ENCODE data around the gene OR52I2.

Gene OR52I2

DNA sequence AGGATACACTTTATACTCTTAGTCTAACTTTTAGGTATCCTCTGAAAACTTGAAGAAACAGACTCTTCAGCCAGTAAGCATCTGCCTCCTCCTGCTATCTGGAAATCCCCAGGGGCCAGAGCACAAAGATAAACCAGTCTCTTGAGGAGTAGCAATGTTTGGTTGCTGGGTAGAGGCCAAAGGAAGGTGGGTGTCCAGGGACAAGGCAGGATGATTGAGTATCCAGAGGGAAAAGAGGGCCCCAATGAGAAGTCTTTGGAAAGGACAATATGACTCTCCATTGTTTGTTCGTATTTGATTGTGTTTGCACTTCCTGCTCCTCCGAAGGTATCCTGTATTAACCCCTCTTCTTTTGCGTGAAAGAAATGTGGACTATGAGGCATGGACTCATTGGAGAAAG lies 7.5 kb downstream of the OR52I2 start:
- H3K27ac ChIP-seq = no peak overlapping the region
- TF ChIP-seq, protein P1, sequence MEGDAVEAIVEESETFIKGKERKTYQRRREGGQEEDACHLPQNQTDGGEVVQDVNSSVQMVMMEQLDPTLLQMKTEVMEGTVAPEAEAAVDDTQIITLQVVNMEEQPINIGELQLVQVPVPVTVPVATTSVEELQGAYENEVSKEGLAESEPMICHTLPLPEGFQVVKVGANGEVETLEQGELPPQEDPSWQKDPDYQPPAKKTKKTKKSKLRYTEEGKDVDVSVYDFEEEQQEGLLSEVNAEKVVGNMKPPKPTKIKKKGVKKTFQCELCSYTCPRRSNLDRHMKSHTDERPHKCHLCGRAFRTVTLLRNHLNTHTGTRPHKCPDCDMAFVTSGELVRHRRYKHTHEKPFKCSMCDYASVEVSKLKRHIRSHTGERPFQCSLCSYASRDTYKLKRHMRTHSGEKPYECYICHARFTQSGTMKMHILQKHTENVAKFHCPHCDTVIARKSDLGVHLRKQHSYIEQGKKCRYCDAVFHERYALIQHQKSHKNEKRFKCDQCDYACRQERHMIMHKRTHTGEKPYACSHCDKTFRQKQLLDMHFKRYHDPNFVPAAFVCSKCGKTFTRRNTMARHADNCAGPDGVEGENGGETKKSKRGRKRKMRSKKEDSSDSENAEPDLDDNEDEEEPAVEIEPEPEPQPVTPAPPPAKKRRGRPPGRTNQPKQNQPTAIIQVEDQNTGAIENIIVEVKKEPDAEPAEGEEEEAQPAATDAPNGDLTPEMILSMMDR (IDR thresholded peaks at IDR 0.05; ENCODE audit: low read depth, low read length, missing control alignments) = no peak
- H3K27me3 ChIP-seq (replicated peaks) = no peaks in the 10 kb centered on the region
- no peaks in the 10 kb centered on the region for H3K36me3 ChIP-seq (replicated peaks)
- no peak for DNase-seq
- no peak overlapping the region for H3K4me3 ChIP-seq (ENCODE audit: low read depth, low read length)
- in situ Hi-C loops (cut with HindIII; ENCODE audit: low pct_ligation_motif_present, low sequenced_read_pairs) = no loop called here

DNA sequence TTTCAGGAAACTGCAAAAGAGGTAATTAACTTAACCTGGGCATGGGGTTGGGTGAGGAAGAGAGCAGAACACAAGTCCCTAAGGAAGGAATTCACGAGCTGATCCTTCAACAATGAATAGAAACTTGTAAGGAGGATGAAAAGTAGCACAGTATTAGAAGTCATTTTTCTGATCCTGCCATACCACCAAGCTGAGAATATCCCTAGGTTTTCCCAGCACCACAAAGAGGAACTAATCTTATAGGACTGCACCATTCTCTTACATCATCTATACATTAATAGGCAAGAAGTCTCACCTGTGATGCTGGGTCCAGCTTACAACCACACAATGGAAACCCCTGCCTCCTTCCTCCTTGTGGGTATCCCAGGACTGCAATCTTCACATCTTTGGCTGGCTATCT lies 12.2 kb downstream of the OR52I2 start, which contains the start of gene OR52I1:
Gene OR52I1, plus strand, starts transcription at position 301 of the 400 bp plus-strand sequence. Its CDS starts 0 bp downstream, at position 301.
- in situ Hi-C loops (cut with HindIII; ENCODE audit: low pct_ligation_motif_present, low sequenced_read_pairs) = no loop called here
- TF ChIP-seq, protein P1 (IDR thresholded peaks at IDR 0.05; ENCODE audit: low read depth, low read length, missing control alignments) = no peak
- no peak within 1 kb of the TSS for H3K4me3 ChIP-seq (ENCODE audit: low read depth, low read length)

DNA sequence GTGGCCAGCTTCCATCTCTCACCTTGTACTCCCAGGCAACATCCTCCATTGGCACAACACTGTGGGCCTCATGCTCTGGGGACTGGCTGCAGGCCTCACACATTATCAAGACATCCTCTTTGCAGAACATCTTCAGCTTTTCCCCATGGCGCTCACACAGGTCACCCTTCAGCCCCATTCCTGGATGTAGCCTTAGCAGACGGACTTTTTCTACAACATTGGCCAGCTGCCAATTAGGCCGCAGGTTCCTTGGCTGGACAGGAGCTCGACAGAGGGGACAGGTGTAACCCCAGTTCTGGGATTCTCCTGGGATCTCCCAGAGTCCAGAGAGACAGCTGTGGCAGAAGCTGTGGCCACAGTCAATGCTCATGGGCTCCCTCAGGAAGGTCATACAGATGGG lies 23.5 kb downstream of the OR52I2 start:
- no peak overlapping the region for H3K4me3 ChIP-seq (ENCODE audit: low read depth, low read length)
- TF ChIP-seq, protein P1 (IDR thresholded peaks at IDR 0.05; ENCODE audit: low read depth, low read length, missing control alignments) = no peak
- no peak for DNase-seq
- H3K27me3 ChIP-seq (replicated peaks) = no peaks in the 10 kb centered on the region
- in situ Hi-C loops (cut with HindIII; ENCODE audit: low pct_ligation_motif_present, low sequenced_read_pairs) = no loop called here
- H3K36me3 ChIP-seq (replicated peaks) = peaks cover 7% of the 10 kb centered on the region
- H3K27ac ChIP-seq = no peak overlapping the region

More for the DNA sequence above, 12.2 kb downstream of the OR52I2 start, which contains the start of gene OR52I1:
- DNase-seq = no peak
- no peak within 1 kb of the TSS for H3K27ac ChIP-seq
- H3K27me3 ChIP-seq (replicated peaks) = no peaks in the 10 kb centered on the region
- no peaks in the 10 kb centered on the region for H3K36me3 ChIP-seq (replicated peaks)

DNA sequence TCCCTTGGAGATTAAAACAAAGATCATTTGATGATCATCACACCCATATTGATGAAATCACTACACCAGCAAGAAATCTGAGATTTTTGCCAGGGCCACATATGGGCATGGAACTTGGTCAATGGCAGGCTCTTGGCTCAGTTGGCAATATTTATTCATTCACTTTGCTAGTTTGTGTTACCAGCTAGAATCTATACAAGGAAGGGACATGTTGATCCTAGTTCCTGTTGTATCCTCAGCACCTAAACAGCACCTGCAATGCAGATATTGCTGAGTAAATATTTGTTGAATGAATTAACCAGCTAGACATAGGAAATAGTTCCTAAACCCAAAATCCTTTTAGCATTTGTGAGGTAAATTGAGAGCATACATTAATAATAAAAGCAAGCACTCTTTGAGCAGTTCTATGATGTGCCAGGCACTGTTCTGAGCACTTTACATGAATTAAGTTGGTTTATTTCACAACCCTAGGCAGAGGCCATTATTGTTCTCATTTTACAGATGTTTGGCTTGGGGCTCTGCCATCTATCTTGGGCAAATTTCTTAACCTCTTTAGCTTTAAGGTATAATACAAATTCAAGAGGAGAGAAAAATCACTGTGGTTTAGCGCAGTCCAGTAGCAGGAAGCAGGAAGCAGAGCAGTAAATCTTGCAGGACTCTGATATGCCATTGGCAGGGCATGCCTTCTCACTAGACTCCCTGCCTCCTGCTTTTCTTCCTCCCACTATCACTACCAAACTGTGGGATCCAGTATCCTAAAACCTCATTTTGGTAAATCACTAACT lies 24.9 kb downstream of the OR52I2 start:
- DNase-seq = no peak
- in situ Hi-C loops (cut with HindIII; ENCODE audit: low pct_ligation_motif_present, low sequenced_read_pairs) = no loop called here
- no peak overlapping the region for H3K27ac ChIP-seq
- H3K4me3 ChIP-seq (ENCODE audit: low read depth, low read length) = no peak overlapping the region
- no peaks in the 10 kb centered on the region for H3K27me3 ChIP-seq (replicated peaks)
- H3K36me3 ChIP-seq (replicated peaks) = no peaks in the 10 kb centered on the region
- TF ChIP-seq, protein P1 (IDR thresholded peaks at IDR 0.05; ENCODE audit: low read depth, low read length, missing control alignments) = no peak

DNA sequence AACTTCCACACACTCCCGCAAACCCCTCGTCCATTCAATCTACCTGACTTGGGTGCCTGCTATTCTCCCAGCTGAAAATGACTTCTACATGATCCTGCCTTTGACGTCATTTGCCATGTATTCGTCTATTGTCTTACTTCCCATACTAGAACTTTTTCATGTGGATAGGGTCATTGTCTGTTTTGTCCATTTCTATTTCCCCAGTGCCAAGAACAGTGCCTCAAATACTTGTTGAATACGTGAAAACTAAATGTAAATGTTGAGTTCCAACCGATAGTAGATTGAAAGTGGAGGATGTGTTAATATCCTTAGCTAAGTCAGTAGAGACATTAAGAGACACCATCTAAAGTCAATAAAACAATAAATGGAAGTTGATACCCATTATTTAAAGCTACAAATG lies 25.6 kb downstream of the OR52I2 start:
- no peaks in the 10 kb centered on the region for H3K36me3 ChIP-seq (replicated peaks)
- no peak for DNase-seq
- TF ChIP-seq, protein P1 (IDR thresholded peaks at IDR 0.05; ENCODE audit: low read depth, low read length, missing control alignments) = no peak
- peak overlapping the region; percentile 79 for H3K4me3 ChIP-seq (ENCODE audit: low read depth, low read length)
- no peaks in the 10 kb centered on the region for H3K27me3 ChIP-seq (replicated peaks)
- H3K27ac ChIP-seq = no peak overlapping the region
- in situ Hi-C loops (cut with HindIII; ENCODE audit: low pct_ligation_motif_present, low sequenced_read_pairs) = no loop called here

Measured in brain microvascular endothelial cell (primary cell).